Eye (tissue), 1 donor: ENCODE results near the gene TAOK1.
"Not testable (repeated sequence)": the region's sequence is repeated elsewhere in the genome, so short reads cannot be mapped to it uniquely, and the experiment has no call there.

Experiments used
- DNase-seq: peaks from one replicate; pipeline ENCODE4 v3.0.0-alpha.2; 2015

The TAOK1 gene

GRCh38 chr17:29389982-29390850, at the start of gene TAOK1:
Gene TAOK1, plus strand, starts transcription at chr17:29390363. Its CDS starts 61,186 bp downstream, at chr17:29451549.
- DNase-seq: peak; percentile 100

- DNase-seq: no peak
Observed at GRCh38 chr17:29341726-29342125, 48.4 kb upstream of the TAOK1 start.

- DNase-seq: no peak
Observed at GRCh38 chr17:29342158-29342765, 47.9 kb upstream of the TAOK1 start.

- DNase-seq: no peak
Observed at GRCh38 chr17:29344201-29344856, 45.8 kb upstream of the TAOK1 start.

- no peak for DNase-seq
Observed at GRCh38 chr17:29345066-29345465, 45.1 kb upstream of the TAOK1 start.

GRCh38 chr17:29345470-29345869, 44.7 kb upstream of the TAOK1 start:
- DNase-seq: not testable (repeated sequence)

GRCh38 chr17:29346462-29346861, 43.7 kb upstream of the TAOK1 start:
- DNase-seq: no peak

GRCh38 chr17:29347831-29348629, 42.1 kb upstream of the TAOK1 start:
- DNase-seq: no peak

- DNase-seq: no peak
Observed at GRCh38 chr17:29349409-29349808, 40.8 kb upstream of the TAOK1 start.

- no peak for DNase-seq
Observed at GRCh38 chr17:29352146-29352545, 38.0 kb upstream of the TAOK1 start.

GRCh38 chr17:29357232-29357631, 32.9 kb upstream of the TAOK1 start:
- DNase-seq: no peak

- DNase-seq: no peak
Observed at GRCh38 chr17:29357821-29358232, 32.3 kb upstream of the TAOK1 start.

- DNase-seq: no peak
Observed at GRCh38 chr17:29358416-29358815, 31.7 kb upstream of the TAOK1 start.

GRCh38 chr17:29359777-29360176, 30.4 kb upstream of the TAOK1 start:
- no peak for DNase-seq

- DNase-seq: no peak
Observed at GRCh38 chr17:29363716-29364115, 26.4 kb upstream of the TAOK1 start.

- DNase-seq: no peak
Observed at GRCh38 chr17:29364691-29365090, 25.5 kb upstream of the TAOK1 start.

- no peak for DNase-seq
Observed at GRCh38 chr17:29368161-29368560, 22.0 kb upstream of the TAOK1 start.

- no peak for DNase-seq
Observed at GRCh38 chr17:29368926-29369325, 21.2 kb upstream of the TAOK1 start.

- peak; percentile 91 for DNase-seq
Observed at GRCh38 chr17:29369831-29370735, 20.1 kb upstream of the TAOK1 start.

GRCh38 chr17:29376667-29377270, 13.4 kb upstream of the TAOK1 start:
- DNase-seq: peak; percentile 48

- no peak for DNase-seq
Observed at GRCh38 chr17:29378500-29378899, 11.7 kb upstream of the TAOK1 start.
